ENCODE results near the gene NRG3.

Gene NRG3

DNA sequence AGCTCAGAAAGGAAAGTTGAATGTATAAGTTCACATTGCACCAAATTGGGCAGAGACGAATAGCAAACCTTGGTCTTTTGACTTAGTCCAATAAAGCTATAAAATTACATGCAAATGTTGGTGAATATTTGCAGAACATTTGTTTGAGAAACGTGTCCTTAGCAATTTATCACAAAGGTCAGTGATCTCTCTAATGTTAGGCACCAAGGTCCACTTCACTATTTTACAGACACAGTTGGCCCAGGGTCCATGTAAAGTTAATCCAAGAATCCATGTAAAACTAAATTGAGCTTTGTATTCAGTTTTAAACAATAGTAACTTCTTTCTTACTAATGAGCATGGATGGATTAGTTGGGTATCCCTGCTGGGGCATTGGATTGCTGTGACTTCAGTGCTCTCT is 617.7 kb downstream of the NRG3 start:
- no peaks in the 10 kb centered on the region for H3K27me3 ChIP-seq (ENCODE audit: insufficient read depth, poor library complexity, severe bottlenecking)
- TF ChIP-seq SPI1 (IDR thresholded peaks at IDR 0.05; ENCODE audit: borderline replicate concordance, low read depth) (no peak), POLR2AphosphoS5 (IDR thresholded peaks at IDR 0.05; ENCODE audit: low read depth) (no peak), GABPA (IDR thresholded peaks at IDR 0.05; ENCODE audit: low read depth) (no peak)
- TF ChIP-seq, protein P1, sequence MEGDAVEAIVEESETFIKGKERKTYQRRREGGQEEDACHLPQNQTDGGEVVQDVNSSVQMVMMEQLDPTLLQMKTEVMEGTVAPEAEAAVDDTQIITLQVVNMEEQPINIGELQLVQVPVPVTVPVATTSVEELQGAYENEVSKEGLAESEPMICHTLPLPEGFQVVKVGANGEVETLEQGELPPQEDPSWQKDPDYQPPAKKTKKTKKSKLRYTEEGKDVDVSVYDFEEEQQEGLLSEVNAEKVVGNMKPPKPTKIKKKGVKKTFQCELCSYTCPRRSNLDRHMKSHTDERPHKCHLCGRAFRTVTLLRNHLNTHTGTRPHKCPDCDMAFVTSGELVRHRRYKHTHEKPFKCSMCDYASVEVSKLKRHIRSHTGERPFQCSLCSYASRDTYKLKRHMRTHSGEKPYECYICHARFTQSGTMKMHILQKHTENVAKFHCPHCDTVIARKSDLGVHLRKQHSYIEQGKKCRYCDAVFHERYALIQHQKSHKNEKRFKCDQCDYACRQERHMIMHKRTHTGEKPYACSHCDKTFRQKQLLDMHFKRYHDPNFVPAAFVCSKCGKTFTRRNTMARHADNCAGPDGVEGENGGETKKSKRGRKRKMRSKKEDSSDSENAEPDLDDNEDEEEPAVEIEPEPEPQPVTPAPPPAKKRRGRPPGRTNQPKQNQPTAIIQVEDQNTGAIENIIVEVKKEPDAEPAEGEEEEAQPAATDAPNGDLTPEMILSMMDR (IDR thresholded peaks at IDR 0.05; ENCODE audit: insufficient read depth, low read length) = no peak
- TF ChIP-seq, protein P2, sequence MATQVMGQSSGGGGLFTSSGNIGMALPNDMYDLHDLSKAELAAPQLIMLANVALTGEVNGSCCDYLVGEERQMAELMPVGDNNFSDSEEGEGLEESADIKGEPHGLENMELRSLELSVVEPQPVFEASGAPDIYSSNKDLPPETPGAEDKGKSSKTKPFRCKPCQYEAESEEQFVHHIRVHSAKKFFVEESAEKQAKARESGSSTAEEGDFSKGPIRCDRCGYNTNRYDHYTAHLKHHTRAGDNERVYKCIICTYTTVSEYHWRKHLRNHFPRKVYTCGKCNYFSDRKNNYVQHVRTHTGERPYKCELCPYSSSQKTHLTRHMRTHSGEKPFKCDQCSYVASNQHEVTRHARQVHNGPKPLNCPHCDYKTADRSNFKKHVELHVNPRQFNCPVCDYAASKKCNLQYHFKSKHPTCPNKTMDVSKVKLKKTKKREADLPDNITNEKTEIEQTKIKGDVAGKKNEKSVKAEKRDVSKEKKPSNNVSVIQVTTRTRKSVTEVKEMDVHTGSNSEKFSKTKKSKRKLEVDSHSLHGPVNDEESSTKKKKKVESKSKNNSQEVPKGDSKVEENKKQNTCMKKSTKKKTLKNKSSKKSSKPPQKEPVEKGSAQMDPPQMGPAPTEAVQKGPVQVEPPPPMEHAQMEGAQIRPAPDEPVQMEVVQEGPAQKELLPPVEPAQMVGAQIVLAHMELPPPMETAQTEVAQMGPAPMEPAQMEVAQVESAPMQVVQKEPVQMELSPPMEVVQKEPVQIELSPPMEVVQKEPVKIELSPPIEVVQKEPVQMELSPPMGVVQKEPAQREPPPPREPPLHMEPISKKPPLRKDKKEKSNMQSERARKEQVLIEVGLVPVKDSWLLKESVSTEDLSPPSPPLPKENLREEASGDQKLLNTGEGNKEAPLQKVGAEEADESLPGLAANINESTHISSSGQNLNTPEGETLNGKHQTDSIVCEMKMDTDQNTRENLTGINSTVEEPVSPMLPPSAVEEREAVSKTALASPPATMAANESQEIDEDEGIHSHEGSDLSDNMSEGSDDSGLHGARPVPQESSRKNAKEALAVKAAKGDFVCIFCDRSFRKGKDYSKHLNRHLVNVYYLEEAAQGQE (IDR thresholded peaks at IDR 0.05; ENCODE audit: insufficient replicate concordance, low read depth) = no peak
- H3K27ac ChIP-seq (replicated peaks) = no peak overlapping the region
- no peak for DNase-seq (ENCODE audit: low read depth in 1 of 2, low spot score in 1 of 2)
- no peak overlapping the region for H3K4me3 ChIP-seq (replicated peaks; ENCODE audit: insufficient read depth, low read length)

DNA sequence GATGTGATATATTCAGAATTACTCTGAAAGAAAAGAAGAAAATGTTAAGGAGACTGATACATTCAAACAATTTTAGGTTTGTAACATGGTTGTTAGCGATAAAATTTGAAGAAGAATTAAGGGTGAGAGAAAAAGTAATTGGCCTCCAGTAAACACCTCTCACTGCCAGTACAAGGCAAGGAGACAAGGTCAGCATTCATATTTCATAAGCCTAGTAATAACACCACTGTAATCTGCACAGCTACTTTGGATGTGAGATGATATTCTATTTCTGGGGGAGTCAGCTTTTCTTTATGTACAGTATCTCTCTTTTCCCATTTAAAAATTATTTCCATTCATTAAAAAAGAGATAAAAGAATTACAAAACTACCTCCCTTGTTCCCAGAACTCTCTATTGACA is 621.1 kb downstream of the NRG3 start:
- no peak for DNase-seq (ENCODE audit: low read depth in 1 of 2, low spot score in 1 of 2)
- Histone ChIP-seq H3K27me3 (ENCODE audit: insufficient read depth, poor library complexity, severe bottlenecking) (no peaks in the 10 kb centered on the region), H3K27ac (replicated peaks) (no peak overlapping the region), H3K4me3 (replicated peaks; ENCODE audit: insufficient read depth, low read length) (no peak overlapping the region)
- TF ChIP-seq, protein P1 (IDR thresholded peaks at IDR 0.05; ENCODE audit: insufficient read depth, low read length) = no peak
- TF ChIP-seq, protein P2 (IDR thresholded peaks at IDR 0.05; ENCODE audit: insufficient replicate concordance, low read depth) = no peak
- no peak for TF ChIP-seq GABPA (IDR thresholded peaks at IDR 0.05; ENCODE audit: low read depth)
- TF ChIP-seq POLR2AphosphoS5 (IDR thresholded peaks at IDR 0.05; ENCODE audit: low read depth) = no peak
- no peak for TF ChIP-seq SPI1 (IDR thresholded peaks at IDR 0.05; ENCODE audit: borderline replicate concordance, low read depth)

DNA sequence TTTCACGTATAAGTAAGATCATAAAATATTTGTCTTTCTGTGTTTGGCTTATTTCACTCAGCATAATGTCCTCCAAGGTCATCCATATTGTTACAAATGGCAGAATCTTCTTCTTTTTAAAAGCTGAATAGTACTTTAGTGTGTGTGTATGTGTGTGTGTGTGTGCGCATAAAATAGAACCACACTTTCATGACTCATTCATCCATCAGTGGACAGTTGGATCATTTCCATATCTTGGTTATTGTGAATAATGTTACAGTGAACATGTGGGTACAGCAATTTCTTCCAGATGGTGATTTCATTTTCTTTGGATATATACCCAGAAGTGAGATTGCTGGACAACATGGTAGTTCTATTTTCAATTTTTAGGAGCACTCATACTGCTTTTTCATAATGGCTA is 622.4 kb downstream of the NRG3 start:
- no peak for DNase-seq (ENCODE audit: low read depth in 1 of 2, low spot score in 1 of 2)
- Histone ChIP-seq H3K4me3 (replicated peaks; ENCODE audit: insufficient read depth, low read length) (no peak overlapping the region), H3K27me3 (ENCODE audit: insufficient read depth, poor library complexity, severe bottlenecking) (no peaks in the 10 kb centered on the region), H3K27ac (replicated peaks) (no peak overlapping the region)
- TF ChIP-seq, protein P1 (IDR thresholded peaks at IDR 0.05; ENCODE audit: insufficient read depth, low read length) = no peak
- TF ChIP-seq, protein P2 (IDR thresholded peaks at IDR 0.05; ENCODE audit: insufficient replicate concordance, low read depth) = no peak
- TF ChIP-seq GABPA (IDR thresholded peaks at IDR 0.05; ENCODE audit: low read depth) (no peak), SPI1 (IDR thresholded peaks at IDR 0.05; ENCODE audit: borderline replicate concordance, low read depth) (no peak), POLR2AphosphoS5 (IDR thresholded peaks at IDR 0.05; ENCODE audit: low read depth) (no peak)
